KOPT-K1 (cell line): ENCODE measurements around the gene AFAP1L1.
"Not testable (repeated sequence)": the region's sequence is repeated elsewhere in the genome, so short reads cannot be mapped to it uniquely, and the experiment has no call there.

Experiments used
- H3K27ac ChIP-seq: fragments of 200-600 bp; sonication (generic); 2 replicates; pipeline ENCODE4 v1.5.1; 2016; ENCODE audit warnings: antibody characterized with exemption, mild to moderate bottlenecking, low read depth, low read length; ENCODE audit not compliant: poor library complexity, severe bottlenecking
- H3K36me3 ChIP-seq: fragments of 200-600 bp; sonication (generic); 2 replicates; pipeline ENCODE4 v1.5.1; 2017; ENCODE audit warnings: antibody characterized with exemption, mild to moderate bottlenecking, low read length, moderate library complexity; ENCODE audit not compliant: insufficient read depth
- H3K9me3 ChIP-seq: fragments of 200-600 bp; sonication (generic); 2 replicates; pipeline ENCODE4 v1.5.1; 2017; ENCODE audit warnings: antibody characterized with exemption, low read length, mild to moderate bottlenecking; ENCODE audit not compliant: insufficient read depth, poor library complexity, severe bottlenecking

AFAP1L1 gene

GRCh38 chr5:149383399-149383798, 111.7 kb downstream of the AFAP1L1 start:
- Histone ChIP-seq H3K36me3 (no peaks in the 10 kb centered on the region), H3K27ac (no peak overlapping the region)

GRCh38 chr5:149386166-149386565, 114.5 kb downstream of the AFAP1L1 start:
- H3K36me3 ChIP-seq, result no peaks in the 10 kb centered on the region
- no peaks in the 10 kb centered on the region for H3K9me3 ChIP-seq
- no peak overlapping the region for H3K27ac ChIP-seq

More at GRCh38 chr5:149383399-149383798, 111.7 kb downstream of the AFAP1L1 start:
- no peaks in the 10 kb centered on the region for H3K9me3 ChIP-seq

GRCh38 chr5:149387081-149387631, 115.5 kb downstream of the AFAP1L1 start:
- Histone ChIP-seq H3K36me3 (no peaks in the 10 kb centered on the region), H3K27ac (no peak overlapping the region), H3K9me3 (no peaks in the 10 kb centered on the region)

GRCh38 chr5:149387982-149388381, 116.3 kb downstream of the AFAP1L1 start:
- Histone ChIP-seq H3K36me3 (no peaks in the 10 kb centered on the region), H3K9me3 (no peaks in the 10 kb centered on the region), H3K27ac (no peak overlapping the region)

GRCh38 chr5:149388498-149389190, 117.0 kb downstream of the AFAP1L1 start:
- no peaks in the 10 kb centered on the region for H3K36me3 ChIP-seq
- H3K27ac ChIP-seq, result no peak overlapping the region
- H3K9me3 ChIP-seq, result no peaks in the 10 kb centered on the region

- H3K36me3 ChIP-seq, result no peaks in the 10 kb centered on the region
- H3K27ac ChIP-seq, result no peak overlapping the region
- H3K9me3 ChIP-seq, result no peaks in the 10 kb centered on the region
Measured at GRCh38 chr5:149389552-149390495, 118.2 kb downstream of the AFAP1L1 start.

- not testable (repeated sequence) for H3K27ac ChIP-seq, H3K36me3 ChIP-seq, H3K9me3 ChIP-seq
Measured at GRCh38 chr5:149391076-149391475, 119.4 kb downstream of the AFAP1L1 start.
